ENCODE results near the gene TMEM150A. TPM values are rescaled to one million over a fixed set of nuclear protein-coding genes. Genes with fewer than 3 reads are reported as not detected.
A peak's percentile ranks its signal among the peaks of the same experiment; 100 is the strongest.

TMEM150A gene
- total and polyA plus RNA-seq, 2 of the 13 experiments (the other 11 are each of a cell fraction or from before 2014, with no cell fraction given) = 30.1 to 70.4 TPM

- TF ChIP-seq ZNF704 (CRISPR knock-in tag; IDR thresholded peaks at IDR 0.05; ENCODE audit: borderline replicate concordance) (no peak), GATAD1 (CRISPR knock-in tag; IDR thresholded peaks at IDR 0.05) (0 out of 2 replicates have a peak, but pooled peaks have one; percentile 28), ZNF784 (CRISPR knock-in tag; IDR thresholded peaks at IDR 0.05; ENCODE audit: borderline replicate concordance) (no peak), ZNF17 (CRISPR knock-in tag; IDR thresholded peaks at IDR 0.05) (no peak), HMGXB3 (CRISPR knock-in tag; IDR thresholded peaks at IDR 0.05; ENCODE audit: borderline replicate concordance) (no peak), GABPB1 (CRISPR knock-in tag; IDR thresholded peaks at IDR 0.05) (no peak), MTERF4 (CRISPR knock-in tag; IDR thresholded peaks at IDR 0.05) (no peak), ZNF775 (CRISPR knock-in tag; IDR thresholded peaks at IDR 0.05; ENCODE audit: borderline replicate concordance) (no peak), ZMYM2 (CRISPR knock-in tag; IDR thresholded peaks at IDR 0.05) (peak; percentile 48; the same call in 1 of the 2 replicates), ZNF318 (CRISPR knock-in tag; IDR thresholded peaks at IDR 0.05) (no peak), EP300 (IDR thresholded peaks at IDR 0.05; ENCODE audit: low read depth in 2 of 2, low read length in 2 of 2) (peak in 1 of 2 experiments; percentile 79; a peak in 2 of 4 replicates), EP300 (CRISPR knock-in tag; IDR thresholded peaks at IDR 0.05; ENCODE audit: borderline replicate concordance) (peak; percentile 41; the same call in 1 of the 2 replicates), IRF2 (CRISPR knock-in tag; IDR thresholded peaks at IDR 0.05) (0 out of 2 replicates have a peak, but pooled peaks have one; percentile 39)
These were observed 44.3 kb downstream of the TMEM150A start (continued) for GRCh38 chr2:85558160-85558559.
